ENCODE measurements around the gene RPS6KA5. TPM values are rescaled to one million over a fixed set of nuclear protein-coding genes. Genes with fewer than 3 reads are reported as not detected.
"Not testable (repeated sequence)": the region's sequence is repeated elsewhere in the genome, so short reads cannot be mapped to it uniquely, and the experiment has no call there.

RPS6KA5 gene
- total and polyA plus RNA-seq, 8 donors: 1.6 to 25.0 (median 8.5) TPM

GRCh38 chr14:90844321-90844720 lies 216.1 kb downstream of the RPS6KA5 start:
- peaks cover 0 to 7% (median 0%) of the 10 kb centered on the region in 4 donors for H3K36me3 ChIP-seq
- H3K27me3 ChIP-seq: no peaks in the 10 kb centered on the region
- peaks cover 0 to 3% (median 0%) of the 10 kb centered on the region in 4 donors for H3K4me1 ChIP-seq
- TF ChIP-seq EP300 (IDR thresholded peaks at IDR 0.05) (no peak), POLR2A (IDR thresholded peaks at IDR 0.05) (no peak), POLR2AphosphoS5 (IDR thresholded peaks at IDR 0.05) (no peak), CTCF (IDR thresholded peaks at IDR 0.05) (no peak)
- WGBS, 5 donors: 60 to 86% (median 84%) methylated on average over 3 of the region's 3 CpGs
- no peak for DNase-seq
- H3K4me3 ChIP-seq: no peak overlapping the region
- H3K27ac ChIP-seq: no peak overlapping the region
- intact Hi-C loops (cut with DNase I; ENCODE audit: low total_unique reads): no loop called here
- H3K9me3 ChIP-seq: no peaks in the 10 kb centered on the region

GRCh38 chr14:90842726-90843125 lies 217.7 kb downstream of the RPS6KA5 start:
- no peaks in the 10 kb centered on the region for H3K9me3 ChIP-seq
- no peak for TF ChIP-seq POLR2A (IDR thresholded peaks at IDR 0.05)
- no peak for TF ChIP-seq POLR2AphosphoS5 (IDR thresholded peaks at IDR 0.05)
- no peak for TF ChIP-seq EP300 (IDR thresholded peaks at IDR 0.05)
- TF ChIP-seq CTCF (IDR thresholded peaks at IDR 0.05): no peak
- peaks cover 0 to 7% (median 0%) of the 10 kb centered on the region in 4 donors for H3K4me1 ChIP-seq
- no peak overlapping the region for H3K4me3 ChIP-seq
- no peaks in the 10 kb centered on the region for H3K27me3 ChIP-seq
- H3K36me3 ChIP-seq: peaks cover 0 to 7% (median 0%) of the 10 kb centered on the region in 4 donors
- no peak overlapping the region for H3K27ac ChIP-seq
- 68 to 77% (median 75%) methylated on average over 6 of the region's 6 CpGs for WGBS, 5 donors
- peak in 1 of 2 donors; percentile 52 for DNase-seq
- intact Hi-C loops (cut with DNase I; ENCODE audit: low total_unique reads): no loop called here

- H3K9me3 ChIP-seq; intact Hi-C loops (cut with DNase I; ENCODE audit: low total_unique reads); H3K36me3 ChIP-seq; H3K4me3 ChIP-seq; H3K27me3 ChIP-seq; DNase-seq; H3K27ac ChIP-seq; H3K4me1 ChIP-seq: not testable (repeated sequence)
- 88 to 97% (median 96%) methylated on average over 4 of the region's 4 CpGs for WGBS, 5 donors
Observed at GRCh38 chr14:90840667-90841066, 219.8 kb downstream of the RPS6KA5 start.

GRCh38 chr14:90839889-90840266 lies 220.6 kb downstream of the RPS6KA5 start:
- H3K27ac ChIP-seq: peak overlapping the region in 4 of 5 donors; percentile 18 to 64 (median 46)
- peaks cover 0 to 7% (median 3%) of the 10 kb centered on the region in 4 donors for H3K4me1 ChIP-seq
- DNase-seq: no peak
- H3K27me3 ChIP-seq: no peaks in the 10 kb centered on the region
- H3K36me3 ChIP-seq: no peaks in the 10 kb centered on the region
- H3K9me3 ChIP-seq: no peaks in the 10 kb centered on the region
- TF ChIP-seq POLR2A (IDR thresholded peaks at IDR 0.05): no peak
- no peak for TF ChIP-seq EP300 (IDR thresholded peaks at IDR 0.05)
- TF ChIP-seq POLR2AphosphoS5 (IDR thresholded peaks at IDR 0.05): no peak
- no peak for TF ChIP-seq CTCF (IDR thresholded peaks at IDR 0.05)
- H3K4me3 ChIP-seq: no peak overlapping the region
- intact Hi-C loops (cut with DNase I; ENCODE audit: low total_unique reads): no loop called here
- WGBS, 5 donors: 84 to 90% (median 88%) methylated on average over 3 of the region's 3 CpGs

GRCh38 chr14:90839024-90839888 lies 221.2 kb downstream of the RPS6KA5 start:
- H3K36me3 ChIP-seq: no peaks in the 10 kb centered on the region
- H3K27me3 ChIP-seq: no peaks in the 10 kb centered on the region
- H3K4me3 ChIP-seq: no peak overlapping the region
- 61 to 73% (median 68%) methylated on average over 10 of the region's 10 CpGs for WGBS, 5 donors
- H3K4me1 ChIP-seq: peaks cover 0 to 7% (median 3%) of the 10 kb centered on the region in 4 donors
- TF ChIP-seq CTCF (IDR thresholded peaks at IDR 0.05) (no peak), EP300 (IDR thresholded peaks at IDR 0.05) (no peak), POLR2A (IDR thresholded peaks at IDR 0.05) (no peak), POLR2AphosphoS5 (IDR thresholded peaks at IDR 0.05) (no peak)
- peak overlapping the region; percentile 8 to 64 (median 36) for H3K27ac ChIP-seq
- no peaks in the 10 kb centered on the region for H3K9me3 ChIP-seq
- peak in 1 of 2 donors; percentile 75 for DNase-seq
- intact Hi-C loops (cut with DNase I; ENCODE audit: low total_unique reads): no loop called here

- peak overlapping the region in 3 of 5 donors; percentile 8 to 64 (median 56) for H3K27ac ChIP-seq
- intact Hi-C loops (cut with DNase I; ENCODE audit: low total_unique reads); DNase-seq: not testable (repeated sequence)
Observed at GRCh38 chr14:90838531-90838930, 221.9 kb downstream of the RPS6KA5 start.

More at GRCh38 chr14:90838531-90838930, 221.9 kb downstream of the RPS6KA5 start:
- H3K4me3 ChIP-seq, H3K9me3 ChIP-seq, H3K27me3 ChIP-seq, H3K36me3 ChIP-seq, H3K4me1 ChIP-seq: not testable (repeated sequence)
- WGBS, 5 donors: 87 to 92% (median 91%) methylated on average over 8 of the region's 8 CpGs

All from stomach (tissue), 9 donors.